OCI-LY7 (cell line): ENCODE data around the gene ZDHHC8.

Experiments used
- EZH2phosphoT487 ChIP-seq: fragments of 200-600 bp; sonication (generic); IDR thresholded peaks from 2 replicates; pipeline ENCODE4 v1.6.1; 2018; ENCODE audit warnings: low read depth, borderline replicate concordance, mild to moderate bottlenecking, mixed run types, antibody characterized with exemption, low read length, moderate library complexity, mixed read lengths
- TF ChIP-seq, protein P1 (sequence below): fragments of 200-600 bp; sonication (generic); conservative IDR thresholded peaks from 2 replicates; pipeline ENCODE4 v1.5.1; 2014; ENCODE audit warnings: mild to moderate bottlenecking, antibody characterized with exemption, low read length, moderate library complexity, mixed read lengths

DNA sequence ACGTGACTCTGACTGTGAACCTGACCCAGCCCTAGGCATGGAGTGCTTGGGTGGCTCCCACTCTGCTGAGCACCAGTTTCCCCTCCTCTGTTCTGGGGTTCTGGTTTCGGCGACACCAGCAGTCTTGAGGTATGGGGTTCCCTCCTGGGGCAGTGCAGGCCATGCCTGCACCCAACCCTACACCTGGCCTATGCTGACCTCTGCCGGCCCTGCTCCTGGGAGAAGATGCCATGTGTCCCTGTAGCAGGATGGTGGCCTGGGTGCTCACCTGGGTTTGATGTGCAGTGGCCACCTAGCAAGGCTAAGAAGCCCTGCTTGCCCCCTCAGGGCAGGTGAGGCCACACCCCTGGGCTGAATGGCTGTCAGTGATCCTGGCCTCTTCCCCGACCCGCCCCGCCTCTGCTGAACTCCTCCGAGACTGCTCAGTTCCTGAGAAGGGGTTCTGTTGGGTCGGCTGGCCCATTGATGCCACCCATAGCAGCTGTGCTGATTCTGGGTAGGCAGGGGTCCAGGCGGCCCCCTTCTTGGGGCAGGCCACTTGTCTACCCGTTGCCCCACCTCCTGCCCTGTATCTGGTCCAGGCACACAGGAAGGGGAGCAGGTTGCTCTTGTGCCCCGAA lies 2.4 kb downstream of the ZDHHC8 start:
- TF ChIP-seq, protein P1, sequence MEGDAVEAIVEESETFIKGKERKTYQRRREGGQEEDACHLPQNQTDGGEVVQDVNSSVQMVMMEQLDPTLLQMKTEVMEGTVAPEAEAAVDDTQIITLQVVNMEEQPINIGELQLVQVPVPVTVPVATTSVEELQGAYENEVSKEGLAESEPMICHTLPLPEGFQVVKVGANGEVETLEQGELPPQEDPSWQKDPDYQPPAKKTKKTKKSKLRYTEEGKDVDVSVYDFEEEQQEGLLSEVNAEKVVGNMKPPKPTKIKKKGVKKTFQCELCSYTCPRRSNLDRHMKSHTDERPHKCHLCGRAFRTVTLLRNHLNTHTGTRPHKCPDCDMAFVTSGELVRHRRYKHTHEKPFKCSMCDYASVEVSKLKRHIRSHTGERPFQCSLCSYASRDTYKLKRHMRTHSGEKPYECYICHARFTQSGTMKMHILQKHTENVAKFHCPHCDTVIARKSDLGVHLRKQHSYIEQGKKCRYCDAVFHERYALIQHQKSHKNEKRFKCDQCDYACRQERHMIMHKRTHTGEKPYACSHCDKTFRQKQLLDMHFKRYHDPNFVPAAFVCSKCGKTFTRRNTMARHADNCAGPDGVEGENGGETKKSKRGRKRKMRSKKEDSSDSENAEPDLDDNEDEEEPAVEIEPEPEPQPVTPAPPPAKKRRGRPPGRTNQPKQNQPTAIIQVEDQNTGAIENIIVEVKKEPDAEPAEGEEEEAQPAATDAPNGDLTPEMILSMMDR: no peak
- 0 out of 2 replicates have a peak, but pooled peaks have one; percentile 27 for TF ChIP-seq EZH2phosphoT487
